Keratinocyte (primary cell): ENCODE results near the gene CCT8L2. TPM values are rescaled to one million over a fixed set of nuclear protein-coding genes. Genes with fewer than 3 reads are reported as not detected.
"Not testable (repeated sequence)": the region's sequence is repeated elsewhere in the genome, so short reads cannot be mapped to it uniquely, and the experiment has no call there.

Experiments
- DNase-seq: peaks from one replicate; pipeline ENCODE4 v3.0.0-alpha.2; 2011; ENCODE audit warnings: low read depth, missing footprints, low spot score
- FAIRE-seq: peaks from 2 replicates; lab custom pipeline; 2011; peaks lifted over from hg19 to GRCh38; lab: Jason Lieb, UNC
- H2AFZ ChIP-seq: 2 replicates; pipeline ENCODE4 v1.6.0; 2012; ENCODE audit warnings: low read length, control low read depth, inconsistent platforms; ENCODE audit not compliant: control insufficient read depth
- H3K27ac ChIP-seq: 2 replicates; pipeline ENCODE4 v1.5.1; 2011; ENCODE audit warnings: low read length; ENCODE audit not compliant: control insufficient read depth, insufficient read depth
- H3K27me3 ChIP-seq: 3 replicates; pipeline ENCODE4 v1.6.0; 2011; ENCODE audit warnings: low read length; ENCODE audit not compliant: control insufficient read depth, insufficient read depth; ENCODE audit errors: extremely low read depth
- H3K36me3 ChIP-seq, 2 experiments: 2 replicates in 1 of 2; 3 replicates in 1 of 2; pipeline ENCODE4 v1.5.1; 2011; ENCODE audit warnings: low read length in 2 of 2, mild to moderate bottlenecking in 1 of 2; ENCODE audit not compliant: control insufficient read depth in 2 of 2, insufficient read depth in 2 of 2; ENCODE audit errors: extremely low read depth in 1 of 2
- H3K4me1 ChIP-seq: 3 replicates; pipeline ENCODE4 v1.5.1; 2011; ENCODE audit warnings: low read length; ENCODE audit not compliant: control insufficient read depth, insufficient read depth; ENCODE audit errors: extremely low read depth
- H3K4me2 ChIP-seq: 3 replicates; pipeline ENCODE4 v1.6.0; 2011; ENCODE audit warnings: low read depth, low read length; ENCODE audit not compliant: control insufficient read depth, insufficient read depth; ENCODE audit errors: extremely low read depth
- H3K4me3 ChIP-seq, 3 experiments: fragments of 200-600 bp in 1 of 3; sonication (generic) in 1 of 3; 2 replicates in 2 of 3; 3 replicates in 1 of 3; pipeline ENCODE4 v1.5.1; 2011 to 2016; ENCODE audit warnings: low read length in 3 of 3, mild to moderate bottlenecking in 3 of 3, control low read depth in 2 of 3, inconsistent platforms in 1 of 3, low read depth in 1 of 3, mixed read lengths in 1 of 3, mixed run types in 1 of 3, moderate library complexity in 1 of 3; ENCODE audit not compliant: control insufficient read depth in 2 of 3, insufficient read depth in 2 of 3; ENCODE audit errors: extremely low read depth in 1 of 3
- H3K79me2 ChIP-seq: 2 replicates; pipeline ENCODE4 v1.6.0; 2012; ENCODE audit warnings: low read length; ENCODE audit not compliant: control insufficient read depth, insufficient read depth
- H3K9ac ChIP-seq: 3 replicates; pipeline ENCODE4 v1.6.0; 2011; ENCODE audit warnings: low read length; ENCODE audit not compliant: control insufficient read depth, insufficient read depth; ENCODE audit errors: extremely low read depth
- H3K9me1 ChIP-seq: 3 replicates; pipeline ENCODE4 v1.6.0; 2011; ENCODE audit warnings: low read length; ENCODE audit not compliant: control insufficient read depth, insufficient read depth; ENCODE audit errors: extremely low read depth
- H3K9me3 ChIP-seq: 2 replicates; pipeline ENCODE4 v1.5.1; 2012; ENCODE audit warnings: low read depth, low read length; ENCODE audit not compliant: control insufficient read depth
- H4K20me1 ChIP-seq: 3 replicates; pipeline ENCODE4 v1.6.0; 2011; ENCODE audit warnings: low read length; ENCODE audit not compliant: control insufficient read depth, insufficient read depth; ENCODE audit errors: extremely low read depth
- dilution Hi-C: fragments of 300-500 bp; cut with MboI; formaldehyde crosslinking; loops from one replicate; pipeline ENCODE4 v1.7.0; 2020; ENCODE audit warnings: low sequenced_read_pairs; ENCODE audit not compliant: extremely low pct_ligation_motif_present
- polyA minus RNA-seq, 3 experiments: library from RNA; depleted of rRNA, polyadenylated mRNA; stranded (reverse); fragments of >200 nt; gene quantifications; 1 replicate in 1 of 3; 2 replicates in 1 of 3; 3 replicates in 1 of 3; pipeline ENCODE4 v1.2.3, GENCODE V29; 2011
- polyA plus RNA-seq, 5 experiments: library from polyadenylated mRNA; depleted of rRNA in 3 of 5; stranded (reverse) in 3 of 5; stranded (forward) in 1 of 5; unstranded in 1 of 5; fragments of >200 nt; gene quantifications; 1 replicate in 1 of 5; 2 replicates in 3 of 5; 3 replicates in 1 of 5; pipeline versions ENCODE4 v1.2.1 to v1.2.3, GENCODE V29; 2011 to 2012; ENCODE audit warnings: missing spikeins in 2 of 5, low read depth in 1 of 5, low replicate concordance in 1 of 5

Gene CCT8L2
- polyA plus RNA-seq (not detected in 3 replicates), polyA minus RNA-seq (not detected in 3 replicates)
- polyA plus RNA-seq (2011; ENCODE audit: low read depth): not detected
- not detected in 2 replicates for polyA plus RNA-seq (2011; cell fraction: cytosol; rRNA removed)
- polyA plus RNA-seq (2011; cell fraction: nucleus; rRNA removed): not detected in 2 replicates
- polyA plus RNA-seq (2012; ENCODE audit: low replicate concordance): not detected in 2 replicates
- polyA minus RNA-seq (2011; cell fraction: cytosol; rRNA and poly(A)+ RNA removed): not detected
- not detected in 2 replicates for polyA minus RNA-seq (2011; cell fraction: nucleus; rRNA and poly(A)+ RNA removed)

GRCh38 chr22:16592710-16593109 lies at the start of gene CCT8L2:
Gene CCT8L2 (minus strand): TSS chr22:16592810. CDS start chr22:16592550, 260 bp downstream.
- H3K9me3 ChIP-seq, FAIRE-seq, H3K9ac ChIP-seq, H4K20me1 ChIP-seq, H3K27me3 ChIP-seq, H3K4me3 ChIP-seq, H3K4me2 ChIP-seq, H3K4me1 ChIP-seq, H2AFZ ChIP-seq, dilution Hi-C loops, H3K27ac ChIP-seq, H3K36me3 ChIP-seq, H3K79me2 ChIP-seq, H3K9me1 ChIP-seq, DNase-seq: not testable (repeated sequence)

- H4K20me1 ChIP-seq, H3K36me3 ChIP-seq, H3K4me3 ChIP-seq, H3K79me2 ChIP-seq, H3K27me3 ChIP-seq, FAIRE-seq, H3K9ac ChIP-seq, H3K9me1 ChIP-seq, H3K27ac ChIP-seq, H3K9me3 ChIP-seq, DNase-seq, H2AFZ ChIP-seq, H3K4me1 ChIP-seq, dilution Hi-C loops, H3K4me2 ChIP-seq: not testable (repeated sequence)
These were observed 42.8 kb upstream of the CCT8L2 start for GRCh38 chr22:16635442-16635841.

GRCh38 chr22:16634092-16634491 lies 41.5 kb upstream of the CCT8L2 start:
- H3K79me2 ChIP-seq, H3K9me1 ChIP-seq, H3K4me1 ChIP-seq, H3K4me2 ChIP-seq, H4K20me1 ChIP-seq, H3K27me3 ChIP-seq, H3K36me3 ChIP-seq, H3K4me3 ChIP-seq, H3K9ac ChIP-seq, H3K9me3 ChIP-seq, H2AFZ ChIP-seq, FAIRE-seq, H3K27ac ChIP-seq, dilution Hi-C loops, DNase-seq: not testable (repeated sequence)

- H3K9me3 ChIP-seq, H3K4me2 ChIP-seq, H3K4me1 ChIP-seq, DNase-seq, H3K79me2 ChIP-seq, FAIRE-seq, H4K20me1 ChIP-seq, H3K36me3 ChIP-seq, H3K27ac ChIP-seq, H2AFZ ChIP-seq, H3K4me3 ChIP-seq, H3K9me1 ChIP-seq, H3K9ac ChIP-seq, dilution Hi-C loops, H3K27me3 ChIP-seq: not testable (repeated sequence)
These were observed 35.9 kb upstream of the CCT8L2 start for GRCh38 chr22:16628476-16628875.

GRCh38 chr22:16625018-16625417 lies 32.4 kb upstream of the CCT8L2 start:
- H3K9me3 ChIP-seq, FAIRE-seq, dilution Hi-C loops: not testable (repeated sequence)

More at GRCh38 chr22:16625018-16625417, 32.4 kb upstream of the CCT8L2 start:
- not testable (repeated sequence) for H3K79me2 ChIP-seq, H3K9me1 ChIP-seq, H3K4me3 ChIP-seq, H3K4me2 ChIP-seq, DNase-seq, H3K36me3 ChIP-seq, H3K4me1 ChIP-seq, H4K20me1 ChIP-seq, H3K27me3 ChIP-seq, H3K9ac ChIP-seq, H3K27ac ChIP-seq, H2AFZ ChIP-seq
